ENCODE data around the gene GREM2.

The GREM2 gene

GRCh38 chr1:240468656-240469055 is 143.3 kb downstream of the GREM2 start:
- Histone ChIP-seq H2AFZ (ENCODE audit: low read length) (no peak overlapping the region), H3K4me2 (ENCODE audit: low read length) (no peak overlapping the region), H3K79me2 (ENCODE audit: insufficient read depth, low read length) (no peaks in the 10 kb centered on the region), H3K27me3 (ENCODE audit: insufficient read depth, low read length) (no peaks in the 10 kb centered on the region), H3K36me3 (ENCODE audit: insufficient read depth, low read length) (no peaks in the 10 kb centered on the region), H3K9me2 (ENCODE audit: low read depth, low read length) (no peaks in the 10 kb centered on the region), H3K4me3 (ENCODE audit: low read depth, low read length, poor library complexity, severe bottlenecking) (no peak overlapping the region), H3K9me3 (ENCODE audit: low read length) (no peaks in the 10 kb centered on the region), H3K9ac (ENCODE audit: low read length) (no peak overlapping the region), H4K20me1 (ENCODE audit: insufficient read depth, low read length) (no peaks in the 10 kb centered on the region), H3K4me1 (ENCODE audit: insufficient read depth, low read length, severe bottlenecking) (no peaks in the 10 kb centered on the region), H3F3A (ENCODE audit: insufficient read depth, low read length) (no peaks in the 10 kb centered on the region), H3K27ac (ENCODE audit: low read depth, low read length, poor library complexity, severe bottlenecking) (no peak overlapping the region)
- no peak for TF ChIP-seq EZH2 (IDR thresholded peaks at IDR 0.05; ENCODE audit: borderline replicate concordance, low read length)
- no peak for TF ChIP-seq CTCF (IDR thresholded peaks at IDR 0.05; ENCODE audit: low read length)

GRCh38 chr1:240467895-240468294 is 144.1 kb downstream of the GREM2 start:
- TF ChIP-seq EZH2 (IDR thresholded peaks at IDR 0.05; ENCODE audit: borderline replicate concordance, low read length) (no peak), CTCF (IDR thresholded peaks at IDR 0.05; ENCODE audit: low read length) (no peak)
- Histone ChIP-seq H3K36me3 (ENCODE audit: insufficient read depth, low read length) (no peaks in the 10 kb centered on the region), H3K27ac (ENCODE audit: low read depth, low read length, poor library complexity, severe bottlenecking) (no peak overlapping the region), H3F3A (ENCODE audit: insufficient read depth, low read length) (no peaks in the 10 kb centered on the region), H3K79me2 (ENCODE audit: insufficient read depth, low read length) (no peaks in the 10 kb centered on the region), H3K4me1 (ENCODE audit: insufficient read depth, low read length, severe bottlenecking) (no peaks in the 10 kb centered on the region), H3K4me3 (ENCODE audit: low read depth, low read length, poor library complexity, severe bottlenecking) (no peak overlapping the region), H3K9me2 (ENCODE audit: low read depth, low read length) (no peaks in the 10 kb centered on the region), H3K9me3 (ENCODE audit: low read length) (no peaks in the 10 kb centered on the region), H4K20me1 (ENCODE audit: insufficient read depth, low read length) (no peaks in the 10 kb centered on the region), H3K4me2 (ENCODE audit: low read length) (no peak overlapping the region), H2AFZ (ENCODE audit: low read length) (no peak overlapping the region), H3K9ac (ENCODE audit: low read length) (no peak overlapping the region), H3K27me3 (ENCODE audit: insufficient read depth, low read length) (no peaks in the 10 kb centered on the region)

- Histone ChIP-seq H4K20me1 (ENCODE audit: insufficient read depth, low read length) (no peaks in the 10 kb centered on the region), H2AFZ (ENCODE audit: low read length) (no peak overlapping the region)
- TF ChIP-seq EZH2 (IDR thresholded peaks at IDR 0.05; ENCODE audit: borderline replicate concordance, low read length): no peak
- TF ChIP-seq CTCF (IDR thresholded peaks at IDR 0.05; ENCODE audit: low read length): no peak
These were observed 145.4 kb downstream of the GREM2 start for GRCh38 chr1:240466509-240466908.

More at GRCh38 chr1:240466509-240466908, 145.4 kb downstream of the GREM2 start:
- no peaks in the 10 kb centered on the region for H3K27me3 ChIP-seq (ENCODE audit: insufficient read depth, low read length)
- H3F3A ChIP-seq (ENCODE audit: insufficient read depth, low read length): no peaks in the 10 kb centered on the region
- H3K9ac ChIP-seq (ENCODE audit: low read length): no peak overlapping the region
- no peak overlapping the region for H3K27ac ChIP-seq (ENCODE audit: low read depth, low read length, poor library complexity, severe bottlenecking)
- no peaks in the 10 kb centered on the region for H3K9me3 ChIP-seq (ENCODE audit: low read length)
- no peak overlapping the region for H3K4me3 ChIP-seq (ENCODE audit: low read depth, low read length, poor library complexity, severe bottlenecking)
- no peaks in the 10 kb centered on the region for H3K36me3 ChIP-seq (ENCODE audit: insufficient read depth, low read length)
- H3K4me2 ChIP-seq (ENCODE audit: low read length): no peak overlapping the region
- H3K9me2 ChIP-seq (ENCODE audit: low read depth, low read length): no peaks in the 10 kb centered on the region
- no peaks in the 10 kb centered on the region for H3K4me1 ChIP-seq (ENCODE audit: insufficient read depth, low read length, severe bottlenecking)
- H3K79me2 ChIP-seq (ENCODE audit: insufficient read depth, low read length): no peaks in the 10 kb centered on the region
